Measurements from ENCODE around the gene MYL5.
A peak's percentile ranks its signal among the peaks of the same experiment; 100 is the strongest.

GRCh38 chr4:674172-675035 is at the start of gene MYL5, which contains the start of gene ATP5ME:
- TF ChIP-seq CTCF (conservative IDR thresholded peaks at IDR 0.05; ENCODE audit: low read depth, low read length) = peak; percentile 100
- peak; percentile 77 for TF ChIP-seq POLR2A (IDR thresholded peaks at IDR 0.05; ENCODE audit: low read depth, low read length)

Measured in IMR-90 (cell line).